GM21825 (cell line): ENCODE measurements around the gene SRSF4.
"Not testable (repeated sequence)": the region's sequence is repeated elsewhere in the genome, so short reads cannot be mapped to it uniquely, and the experiment has no call there.

Experiments
- ATAC-seq: cut with Tn5 transposase; IDR thresholded peaks from one replicate; pipeline ENCODE4 v1.9.1; 2021; ENCODE audit warnings: mild to moderate bottlenecking, moderate library complexity; ENCODE audit not compliant: unreplicated experiment

SRSF4 gene

GRCh38 chr1:29126198-29126597 lies 55.5 kb downstream of the SRSF4 start:
- no peak for ATAC-seq

- no peak for ATAC-seq
These were observed 55.9 kb downstream of the SRSF4 start for GRCh38 chr1:29125788-29126187.

GRCh38 chr1:29125237-29125641 lies 56.5 kb downstream of the SRSF4 start:
- ATAC-seq: no peak

- no peak for ATAC-seq
These were observed 57.1 kb downstream of the SRSF4 start for GRCh38 chr1:29124366-29125236.

- no peak for ATAC-seq
These were observed 57.8 kb downstream of the SRSF4 start, which contains the start of gene TMEM200B for GRCh38 chr1:29123887-29124365. Gene TMEM200B, minus strand, starts transcription at chr1:29123903. Its CDS starts 2,075 bp downstream, at chr1:29121828.

GRCh38 chr1:29123053-29123886 lies 58.4 kb downstream of the SRSF4 start:
- ATAC-seq: no peak

- ATAC-seq: no peak
These were observed 59.0 kb downstream of the SRSF4 start for GRCh38 chr1:29122682-29123052.

GRCh38 chr1:29121936-29122681 lies 59.6 kb downstream of the SRSF4 start:
- no peak for ATAC-seq

- no peak for ATAC-seq
These were observed 60.2 kb downstream of the SRSF4 start for GRCh38 chr1:29121516-29121935.

GRCh38 chr1:29120947-29121485 lies 60.7 kb downstream of the SRSF4 start:
- no peak for ATAC-seq

GRCh38 chr1:29120367-29120766 lies 61.3 kb downstream of the SRSF4 start:
- no peak for ATAC-seq

- no peak for ATAC-seq
These were observed 62.4 kb downstream of the SRSF4 start for GRCh38 chr1:29119121-29119929.

- no peak for ATAC-seq
These were observed 64.3 kb downstream of the SRSF4 start for GRCh38 chr1:29117381-29117780.

- no peak for ATAC-seq
These were observed 67.0 kb downstream of the SRSF4 start for GRCh38 chr1:29114654-29115053.

GRCh38 chr1:29113413-29114117 lies 68.1 kb downstream of the SRSF4 start:
- ATAC-seq: no peak

GRCh38 chr1:29112705-29113412 lies 68.8 kb downstream of the SRSF4 start:
- no peak for ATAC-seq

- not testable (repeated sequence) for ATAC-seq
These were observed 73.7 kb downstream of the SRSF4 start for GRCh38 chr1:29108041-29108440.

GRCh38 chr1:29105822-29106221 lies 75.9 kb downstream of the SRSF4 start:
- no peak for ATAC-seq

- ATAC-seq: no peak
These were observed 81.2 kb downstream of the SRSF4 start for GRCh38 chr1:29100487-29100886.
